Measurements from ENCODE around the gene LMAN2.

DNA sequence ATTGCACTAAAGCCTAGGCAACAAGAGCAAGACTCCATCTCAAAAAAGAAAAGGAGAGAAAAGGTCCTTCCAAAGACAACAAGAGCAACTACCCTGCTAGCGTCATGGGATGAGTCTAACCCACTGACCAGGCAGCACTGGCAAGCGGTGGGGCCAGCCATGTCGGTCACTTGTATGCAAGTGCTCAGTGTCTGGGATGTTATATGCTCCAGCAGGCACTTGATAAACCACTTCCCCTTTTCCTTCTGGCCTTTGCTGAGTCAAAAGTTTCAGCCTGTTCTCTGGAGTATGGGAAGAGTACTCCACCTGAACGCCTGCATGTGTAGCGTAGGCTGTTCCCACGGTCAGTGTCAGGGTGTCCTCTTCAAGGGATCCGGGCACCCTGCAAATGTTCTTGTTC, 30.6 kb downstream of the LMAN2 start:
- TF ChIP-seq, protein P1, sequence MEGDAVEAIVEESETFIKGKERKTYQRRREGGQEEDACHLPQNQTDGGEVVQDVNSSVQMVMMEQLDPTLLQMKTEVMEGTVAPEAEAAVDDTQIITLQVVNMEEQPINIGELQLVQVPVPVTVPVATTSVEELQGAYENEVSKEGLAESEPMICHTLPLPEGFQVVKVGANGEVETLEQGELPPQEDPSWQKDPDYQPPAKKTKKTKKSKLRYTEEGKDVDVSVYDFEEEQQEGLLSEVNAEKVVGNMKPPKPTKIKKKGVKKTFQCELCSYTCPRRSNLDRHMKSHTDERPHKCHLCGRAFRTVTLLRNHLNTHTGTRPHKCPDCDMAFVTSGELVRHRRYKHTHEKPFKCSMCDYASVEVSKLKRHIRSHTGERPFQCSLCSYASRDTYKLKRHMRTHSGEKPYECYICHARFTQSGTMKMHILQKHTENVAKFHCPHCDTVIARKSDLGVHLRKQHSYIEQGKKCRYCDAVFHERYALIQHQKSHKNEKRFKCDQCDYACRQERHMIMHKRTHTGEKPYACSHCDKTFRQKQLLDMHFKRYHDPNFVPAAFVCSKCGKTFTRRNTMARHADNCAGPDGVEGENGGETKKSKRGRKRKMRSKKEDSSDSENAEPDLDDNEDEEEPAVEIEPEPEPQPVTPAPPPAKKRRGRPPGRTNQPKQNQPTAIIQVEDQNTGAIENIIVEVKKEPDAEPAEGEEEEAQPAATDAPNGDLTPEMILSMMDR (IDR thresholded peaks at IDR 0.05), result no peak
- no peak for TF ChIP-seq POLR2A (IDR thresholded peaks at IDR 0.05)
